HG03432 (cell line): ENCODE data around the gene SLC13A4.
A peak's percentile ranks its signal among the peaks of the same experiment; 100 is the strongest.
"Not testable (repeated sequence)": the region's sequence is repeated elsewhere in the genome, so short reads cannot be mapped to it uniquely, and the experiment has no call there.

Experiments
- ATAC-seq: cut with Tn5 transposase; IDR thresholded peaks from one replicate; pipeline ENCODE4 v1.9.1; 2021; ENCODE audit warnings: mild to moderate bottlenecking, moderate library complexity; ENCODE audit not compliant: unreplicated experiment

The SLC13A4 gene

DNA sequence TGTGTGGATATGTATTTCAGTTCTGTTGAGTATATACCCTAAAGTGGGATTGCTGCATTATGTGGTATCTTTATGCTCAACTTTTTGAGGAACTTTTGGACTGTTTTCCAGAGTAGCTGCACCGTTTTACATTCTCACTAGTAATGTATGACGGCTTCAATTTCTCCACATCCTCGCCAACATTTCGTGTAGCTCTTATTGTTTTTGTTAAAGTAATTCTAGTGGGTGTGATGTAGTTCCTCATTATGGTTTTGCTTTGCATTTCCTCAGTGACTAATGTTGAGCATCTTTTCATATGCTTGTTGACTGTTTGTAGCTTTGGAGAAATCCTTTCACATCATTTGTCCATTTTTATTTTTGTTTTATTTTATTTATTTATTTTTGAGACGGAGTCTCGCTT lies 61.1 kb downstream of the SLC13A4 start:
- no peak for ATAC-seq

DNA sequence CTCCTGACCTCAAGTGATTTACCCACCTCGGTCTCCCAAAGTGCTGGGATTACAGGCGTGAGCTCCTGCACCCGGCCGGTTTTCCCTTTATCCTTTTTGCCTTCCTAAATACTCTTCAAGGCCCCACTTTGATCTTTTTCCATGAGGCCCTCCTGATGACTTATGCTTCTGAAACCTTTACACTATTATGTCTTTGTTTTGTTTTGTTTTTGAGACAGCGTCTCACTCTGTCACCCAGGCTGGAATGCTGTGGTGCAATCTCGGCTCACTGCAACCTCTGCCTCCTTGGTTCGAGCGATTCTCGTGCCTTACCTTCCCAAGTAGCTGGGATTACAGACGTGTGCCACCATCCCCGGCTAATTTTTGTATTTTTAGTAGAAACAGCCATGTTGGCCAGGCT lies 61.8 kb downstream of the SLC13A4 start:
- no peak for ATAC-seq

DNA sequence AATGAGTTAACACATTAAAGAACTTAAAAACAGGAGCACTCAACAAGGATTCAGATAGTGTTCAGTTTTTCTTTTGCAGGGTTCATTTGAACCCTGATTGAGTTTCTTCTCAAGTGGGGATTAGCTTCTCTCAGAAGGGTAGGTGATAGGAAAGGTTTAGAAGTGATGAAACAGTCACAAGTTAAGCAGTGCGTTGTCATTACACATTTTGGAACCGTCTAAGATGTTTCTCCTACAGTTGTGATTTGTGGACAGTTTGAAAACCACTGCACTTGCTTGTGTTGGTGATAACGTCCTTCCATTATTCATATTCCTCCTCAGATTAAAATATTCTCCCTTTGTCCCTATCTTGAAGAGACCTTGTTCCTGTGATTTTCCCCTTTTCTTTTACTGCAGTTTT lies 62.9 kb downstream of the SLC13A4 start:
- no peak for ATAC-seq

DNA sequence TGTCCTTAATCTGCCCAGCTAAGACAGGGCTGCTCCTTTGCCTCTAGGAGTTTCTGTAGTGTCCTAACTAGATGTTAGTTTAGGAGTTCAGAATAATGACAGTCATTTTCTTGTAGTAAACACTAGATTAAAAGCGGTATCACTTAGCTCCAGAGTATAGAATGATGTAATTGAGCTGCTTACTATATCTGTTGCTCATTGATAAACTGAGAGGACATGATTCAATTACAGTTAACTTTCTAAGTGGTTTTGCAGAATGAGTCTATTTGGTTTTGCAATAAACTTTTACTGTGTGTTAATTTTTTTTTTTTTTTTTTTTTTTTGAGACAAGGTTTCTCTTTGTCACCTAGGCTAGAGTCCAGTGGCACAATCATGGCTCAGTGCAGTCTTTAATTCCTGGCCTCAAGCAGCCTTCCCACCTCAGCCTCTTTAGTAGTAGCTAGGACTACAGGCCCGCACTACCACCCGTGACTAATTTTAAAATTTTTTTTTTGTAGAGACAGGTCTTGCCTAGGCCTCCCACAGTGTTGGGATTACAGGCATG lies 63.9 kb downstream of the SLC13A4 start:
- no peak for ATAC-seq

DNA sequence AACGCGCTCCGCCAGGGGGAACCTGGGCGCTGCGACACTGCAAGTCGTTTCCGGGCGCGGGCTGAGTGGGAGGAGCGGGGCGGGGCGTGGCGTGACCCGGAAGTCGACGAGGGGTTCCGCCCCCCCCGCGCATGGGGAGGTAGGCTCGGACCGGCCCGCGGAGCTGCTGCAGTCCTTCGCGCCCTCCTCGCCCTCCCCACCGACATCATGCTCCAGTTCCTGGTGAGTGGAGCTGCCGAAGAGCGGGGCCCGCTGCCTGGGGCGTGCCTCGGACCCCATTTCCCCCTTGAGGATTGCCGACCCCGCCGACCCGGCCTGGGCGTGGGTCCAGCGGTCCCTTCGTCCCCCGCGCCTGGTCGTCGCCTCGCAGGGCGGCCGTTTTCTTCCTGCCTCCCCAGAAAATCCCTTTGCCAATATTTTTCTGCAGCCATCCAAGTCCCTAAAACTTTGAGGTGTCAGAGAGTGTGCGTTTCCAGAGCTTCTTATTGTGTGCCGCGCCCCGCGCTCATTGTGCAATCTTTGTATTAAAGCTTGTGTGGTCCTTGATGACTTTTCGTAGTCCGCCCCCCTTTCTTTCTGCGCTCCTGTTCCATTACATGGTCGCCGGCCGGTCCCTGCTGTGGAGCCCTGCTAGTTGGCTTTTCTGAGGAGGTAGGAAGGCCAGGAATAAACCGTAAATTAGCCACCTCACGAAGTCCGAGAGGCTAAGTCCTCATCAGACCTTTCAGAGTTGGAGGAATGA lies 65.4 kb downstream of the SLC13A4 start, which contains the start of gene STMP1:
Gene STMP1 (plus strand): TSS at position 142 of the 742 bp plus-strand sequence.
- peak; percentile 96 for ATAC-seq

DNA sequence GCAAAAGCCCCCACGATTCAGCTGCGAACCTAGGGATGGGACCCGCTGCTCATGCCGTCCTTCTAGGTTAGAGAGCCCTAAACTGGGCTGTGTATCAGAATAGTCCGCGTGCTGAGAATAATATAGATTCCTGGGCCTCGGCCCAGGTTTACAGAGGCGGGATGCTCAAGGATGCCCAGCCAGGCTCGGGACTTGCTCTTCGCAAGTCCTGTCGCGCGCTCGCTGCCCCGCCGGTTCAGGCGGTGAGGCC lies 65.9 kb downstream of the SLC13A4 start:
- peak; percentile 27 for ATAC-seq

DNA sequence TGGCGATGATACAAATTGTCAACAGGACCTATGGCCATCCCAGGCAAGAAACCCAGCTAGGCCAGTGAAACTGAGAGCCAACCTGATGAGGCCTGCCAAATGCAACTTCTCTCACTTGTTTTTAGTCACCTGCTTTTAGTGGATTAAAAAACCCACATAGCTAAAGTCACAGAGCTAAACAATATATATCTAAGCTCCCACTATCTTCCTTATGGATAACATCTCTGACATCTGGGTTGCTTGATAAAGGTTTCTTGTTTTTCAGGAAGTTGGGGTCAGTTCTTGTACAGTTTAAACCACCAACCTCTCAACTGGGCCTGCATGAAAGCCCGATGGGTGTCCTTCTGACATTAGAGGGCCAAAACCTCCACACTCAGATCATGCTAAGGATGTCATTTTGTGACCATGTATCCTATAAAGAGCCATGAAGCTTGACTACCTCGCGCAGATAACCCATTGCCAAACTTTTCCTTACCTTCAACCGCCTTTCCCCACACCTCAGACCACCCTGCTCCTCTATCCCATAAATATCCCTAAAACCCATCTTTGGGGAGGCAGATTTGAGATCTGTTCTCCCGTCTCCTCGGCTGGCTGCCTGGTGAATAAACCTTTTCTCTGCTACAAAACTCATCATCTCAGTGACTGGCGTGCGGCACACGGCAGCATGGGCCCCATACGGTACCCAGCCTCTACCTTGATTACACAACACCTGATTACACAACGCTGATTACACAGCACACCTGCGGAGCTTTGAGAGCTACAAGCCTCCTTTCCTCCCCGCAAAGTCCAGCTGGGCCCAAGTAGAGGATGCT lies 66.5 kb downstream of the SLC13A4 start:
- ATAC-seq, result peak; percentile 23

DNA sequence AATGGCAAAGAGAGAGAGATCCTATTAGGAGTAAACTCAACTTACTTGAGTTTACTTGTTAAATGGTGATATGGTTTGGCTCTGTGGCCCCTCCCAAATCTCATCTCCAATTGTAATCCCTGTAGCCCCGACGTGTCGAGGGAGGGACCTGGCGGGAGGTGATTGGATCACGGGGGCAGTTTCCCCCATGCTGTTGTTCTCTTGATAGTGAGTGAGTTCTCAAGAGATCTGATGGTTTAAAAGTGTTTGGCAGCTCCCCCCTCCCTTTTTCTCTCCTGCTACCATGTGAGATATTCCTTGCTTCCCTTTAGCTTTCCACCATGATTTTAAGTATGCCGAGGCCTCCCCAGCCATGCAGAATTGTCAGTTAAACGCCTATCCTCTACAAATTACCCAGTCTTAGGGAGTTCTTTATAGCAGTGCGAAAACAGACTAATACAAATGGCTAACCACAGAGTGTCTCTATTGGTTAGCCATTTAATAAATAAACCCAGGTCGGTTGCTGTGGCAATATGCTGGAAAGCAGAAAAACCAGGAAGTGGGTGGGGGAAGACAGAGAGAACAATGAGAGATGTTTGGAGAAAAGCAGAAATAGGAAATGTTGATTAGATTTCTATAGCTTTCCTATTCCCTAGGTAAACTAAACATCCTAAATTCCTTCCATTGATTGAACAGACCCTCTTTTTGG lies 68.7 kb downstream of the SLC13A4 start:
- ATAC-seq, result no peak

DNA sequence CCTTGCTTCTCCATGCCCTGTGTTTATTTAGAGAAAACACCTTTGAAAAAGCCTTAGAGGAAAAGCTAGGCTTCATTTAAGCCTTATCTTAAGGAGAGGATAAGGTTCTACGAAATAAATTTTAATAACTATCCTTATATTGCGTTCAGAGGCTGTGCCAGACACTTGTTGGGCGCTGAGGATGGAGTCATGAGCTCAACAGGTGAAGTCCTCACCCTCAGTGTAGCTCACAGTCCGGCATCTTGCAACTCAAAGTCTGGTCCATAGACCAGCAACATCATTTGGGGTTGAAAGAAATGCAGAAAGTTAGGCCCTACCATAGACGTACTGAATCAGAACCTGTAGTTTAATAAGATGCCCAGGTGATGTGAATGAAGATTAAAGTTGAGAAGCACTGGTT lies 69.4 kb downstream of the SLC13A4 start:
- ATAC-seq, result no peak

DNA sequence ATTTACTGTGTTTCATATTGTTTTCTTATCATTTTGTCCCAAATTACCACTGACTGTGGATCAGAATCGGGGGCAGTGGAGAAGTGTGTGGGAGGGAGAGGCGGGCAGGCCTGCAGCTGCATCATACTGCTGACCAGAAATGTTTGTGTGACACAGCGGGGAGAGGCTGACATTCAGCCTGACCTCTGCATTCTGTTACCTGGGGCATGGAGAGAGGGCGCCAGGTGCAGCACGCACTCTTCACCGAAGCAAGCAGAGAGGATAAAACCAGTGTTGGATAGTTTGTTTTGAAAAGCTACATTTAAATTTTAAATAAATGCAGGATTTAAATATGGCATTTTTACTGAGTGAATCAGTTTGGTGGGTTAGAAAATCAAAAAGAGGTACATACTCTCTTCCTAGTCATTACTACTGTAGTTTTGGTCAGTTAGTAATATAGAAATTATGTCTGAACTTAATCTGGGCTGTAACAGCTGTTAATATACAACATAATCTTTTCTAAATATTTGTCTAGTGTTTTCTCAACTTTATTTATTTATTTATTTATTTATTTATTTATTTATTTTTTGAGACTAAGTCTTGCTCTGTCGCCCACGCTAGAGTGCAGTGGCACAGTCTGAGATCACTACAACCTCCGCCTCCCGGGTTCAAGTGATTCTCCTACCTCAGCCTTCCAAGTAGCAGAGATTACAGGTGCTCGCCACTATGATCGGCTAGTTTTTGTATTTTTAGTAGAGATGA lies 74.5 kb downstream of the SLC13A4 start:
- ATAC-seq, result no peak

DNA sequence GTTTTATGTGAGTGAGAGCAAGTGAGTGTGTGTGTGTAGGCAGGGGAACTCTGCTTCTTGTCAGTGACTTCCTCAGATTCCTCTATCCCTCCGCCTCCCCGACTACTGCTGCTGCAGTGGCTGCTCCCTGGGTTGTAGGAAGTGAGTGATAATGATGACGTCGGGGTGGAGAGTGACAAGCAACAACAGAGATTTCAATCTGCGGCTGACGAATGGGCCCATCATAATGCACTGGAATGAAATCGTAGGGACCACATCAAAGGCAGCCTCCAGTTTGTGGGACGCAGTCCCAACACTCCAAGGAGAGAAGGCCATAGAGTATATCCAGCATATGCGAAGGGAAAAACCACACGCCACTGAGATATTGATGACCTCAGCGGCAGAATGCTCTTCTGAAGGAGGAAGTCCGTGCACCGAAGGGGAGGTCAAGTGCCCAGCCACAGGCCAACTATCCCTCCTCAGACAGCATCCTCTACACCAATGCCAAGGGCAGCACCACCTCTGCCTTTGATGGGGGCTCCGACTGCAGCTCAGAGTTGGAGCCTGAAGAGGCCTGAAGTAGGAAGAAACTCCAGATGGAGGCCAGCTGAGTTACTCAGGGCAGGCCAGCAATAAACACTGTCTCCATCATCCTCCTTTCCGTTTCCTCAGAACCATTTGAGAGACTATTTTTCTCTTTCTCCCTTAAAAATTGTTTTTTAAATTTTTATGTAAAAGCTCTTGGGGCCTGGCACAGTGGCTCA lies 77.0 kb downstream of the SLC13A4 start:
- ATAC-seq, result no peak

DNA sequence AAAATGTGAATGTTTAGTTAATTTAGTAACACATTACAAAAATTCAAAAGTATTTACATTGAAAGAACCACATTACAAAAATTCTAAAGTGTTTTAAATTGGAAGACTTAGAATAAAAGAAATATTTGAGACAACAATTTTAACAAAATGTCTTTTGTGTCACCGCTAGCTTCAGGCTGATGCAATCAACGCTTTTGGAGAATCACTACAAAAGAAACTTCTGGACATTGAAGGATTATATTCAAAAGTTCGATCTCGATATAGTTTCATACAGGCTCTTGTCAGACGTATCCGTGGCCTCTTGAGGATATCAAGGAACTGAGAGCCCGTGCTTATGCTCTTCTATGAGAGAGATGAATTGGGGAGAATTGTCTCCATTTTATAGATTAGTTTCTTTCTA lies 79.8 kb downstream of the SLC13A4 start:
- no peak for ATAC-seq

DNA sequence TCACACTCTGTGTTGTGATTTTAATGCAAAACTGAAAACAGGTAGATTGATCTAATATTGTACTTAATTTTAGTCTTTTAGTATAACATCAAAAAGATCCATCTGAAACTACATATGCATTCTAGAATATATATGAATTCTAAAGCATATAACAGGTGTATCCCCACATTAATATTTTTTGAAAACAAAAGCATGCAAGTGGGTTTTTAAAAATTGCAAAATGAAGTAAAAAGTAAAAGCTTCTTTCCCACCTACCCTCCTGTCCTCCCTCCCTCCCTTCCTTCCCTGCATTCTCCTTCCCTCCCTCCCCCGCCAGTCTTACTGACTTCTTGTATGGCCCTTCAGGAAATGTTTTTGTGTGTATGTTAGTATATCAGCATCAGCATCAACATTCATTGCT lies 80.2 kb downstream of the SLC13A4 start:
- no peak for ATAC-seq

DNA sequence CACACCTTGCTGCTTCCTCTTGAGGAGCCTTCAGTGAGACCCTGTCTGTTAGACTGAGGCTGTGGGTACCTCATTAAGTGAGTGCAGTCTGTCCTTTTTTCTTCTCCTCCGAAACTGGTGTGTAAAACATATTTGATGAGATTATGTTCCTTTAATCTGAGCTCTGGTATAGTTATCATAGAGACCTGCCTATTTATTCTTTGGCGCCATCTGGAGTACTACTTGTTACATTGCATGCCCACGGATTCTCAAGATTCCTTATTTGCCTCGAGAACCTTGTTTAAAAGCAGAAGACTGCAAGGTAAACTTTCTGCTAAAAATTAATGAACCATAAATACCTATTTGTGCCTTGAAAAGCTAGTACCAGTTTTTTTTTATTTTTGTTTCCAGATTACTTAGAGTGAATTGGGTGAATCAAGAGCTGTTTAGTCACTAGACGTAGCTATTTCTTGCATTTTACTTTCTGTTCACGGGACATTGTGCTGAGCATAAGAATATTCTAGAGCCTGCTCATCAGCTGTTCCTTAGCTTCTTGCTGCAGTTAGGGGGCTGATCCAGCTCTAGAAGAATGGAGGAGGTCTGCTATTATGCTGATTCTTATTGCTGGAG lies 82.6 kb downstream of the SLC13A4 start:
- ATAC-seq, result no peak

DNA sequence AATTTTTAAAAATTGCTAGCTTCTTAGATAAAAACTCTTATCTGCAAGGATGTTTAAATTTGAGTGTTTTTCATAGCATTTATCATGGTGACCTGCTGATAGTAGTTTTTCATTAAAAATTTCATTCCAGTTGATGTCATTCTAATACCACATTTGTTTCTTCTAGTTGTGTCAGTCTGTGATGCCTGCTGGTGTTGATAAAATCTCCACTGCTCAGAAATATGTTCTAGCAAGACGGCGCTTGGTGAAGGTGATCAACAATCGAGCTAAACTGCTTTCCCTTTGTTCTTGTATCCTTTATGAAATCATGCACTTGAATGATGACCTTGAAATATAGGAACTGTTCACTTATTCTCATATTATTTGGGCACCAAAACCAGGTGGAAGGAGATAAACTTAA lies 83.3 kb downstream of the SLC13A4 start:
- ATAC-seq, result no peak

DNA sequence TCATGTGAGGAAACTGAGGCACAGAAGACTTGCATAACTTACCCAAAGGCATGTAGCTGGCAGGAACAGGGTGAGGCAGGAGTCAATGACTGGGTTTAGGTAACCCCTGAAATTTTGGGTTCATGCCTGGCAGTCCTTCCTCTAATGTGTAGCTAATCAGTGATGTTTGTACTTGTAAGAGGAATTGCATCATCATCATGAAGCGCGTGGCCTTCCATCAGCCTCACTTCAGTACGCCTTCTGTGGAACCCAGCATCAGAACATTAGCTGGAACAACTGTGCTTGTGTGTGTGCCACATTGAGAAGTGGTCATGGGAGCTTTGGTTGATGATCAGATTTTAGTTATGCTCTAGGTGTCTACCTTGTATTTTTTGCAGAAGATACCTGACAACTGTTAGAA lies 83.8 kb downstream of the SLC13A4 start:
- ATAC-seq, result no peak

DNA sequence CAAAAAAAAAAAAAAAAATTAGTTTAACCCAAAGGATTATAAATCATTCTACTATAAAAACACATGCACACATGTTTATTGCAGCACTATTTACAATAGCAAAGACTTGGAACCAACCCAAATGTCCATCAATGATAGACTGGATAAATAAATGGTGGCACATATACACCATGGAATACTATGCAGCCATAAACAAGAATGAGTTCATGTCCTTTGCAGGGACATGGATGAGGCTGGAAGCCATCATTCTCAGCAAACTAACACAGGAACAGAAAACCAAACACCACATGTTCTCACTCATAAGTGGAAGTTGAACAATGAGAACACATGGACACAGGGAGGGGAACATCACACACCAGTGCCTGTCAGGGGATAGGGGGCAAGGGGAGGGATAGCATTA lies 88.3 kb downstream of the SLC13A4 start:
- ATAC-seq, result not testable (repeated sequence)

DNA sequence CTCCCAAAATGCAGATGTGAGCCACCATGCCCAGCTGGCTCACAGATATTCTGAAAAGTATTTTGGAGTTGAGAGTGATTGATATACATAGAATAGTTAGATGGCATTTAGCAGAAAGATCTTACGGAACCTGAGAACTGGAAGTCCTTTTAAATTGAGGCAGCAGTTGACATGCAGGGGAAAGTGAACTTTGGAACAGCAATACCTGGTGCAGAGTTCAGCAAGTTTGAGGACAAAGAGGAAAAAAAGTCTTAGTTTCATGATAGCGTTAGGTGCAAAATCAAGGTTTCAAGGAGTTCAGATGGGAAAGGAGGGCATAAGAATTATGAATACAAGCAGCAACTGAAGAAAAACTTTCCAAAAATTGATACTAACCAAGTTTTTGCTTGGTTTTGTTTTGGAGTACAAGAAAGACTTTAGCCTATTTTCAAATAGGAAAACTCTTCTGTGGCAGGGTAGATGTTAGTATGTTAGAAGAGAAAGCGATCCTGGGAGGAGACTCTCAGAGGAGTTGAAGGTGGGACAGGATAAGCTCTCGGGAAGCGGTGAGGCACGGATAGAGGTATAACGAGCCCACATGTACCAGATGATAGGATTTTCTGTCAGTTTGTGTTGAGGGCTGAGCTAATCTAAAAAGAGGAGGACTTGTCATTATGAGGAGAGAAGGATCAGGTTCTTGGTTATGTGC lies 93.7 kb downstream of the SLC13A4 start:
- ATAC-seq, result no peak
